Memory B cell (primary cell): ENCODE results near the gene SLC12A6.
"Not testable (repeated sequence)": the region's sequence is repeated elsewhere in the genome, so short reads cannot be mapped to it uniquely, and the experiment has no call there.

Experiments
- ATAC-seq: fragments of 150-1000 bp; cut with Tn5 transposase; 2 replicates; pipeline ENCODE4 v1.10.0; 2021; ENCODE audit warnings: low read depth, mild to moderate bottlenecking, moderate library complexity
- DNase-seq, 2 donors: peaks; one replicate each; pipeline ENCODE4 v3.0.0; 2022; ENCODE audit warnings: low spot score in 2 of 2
- H3K27ac Mint-ChIP-seq: one replicate; pipeline ENCODE4 v1.8.0; 2022; ENCODE audit warnings: mild to moderate bottlenecking, moderate library complexity, mixed read lengths
- H3K27me3 Mint-ChIP-seq: one replicate; pipeline ENCODE4 v1.8.0; 2022; ENCODE audit warnings: mixed read lengths
- H3K36me3 Mint-ChIP-seq: one replicate; pipeline ENCODE4 v1.8.0; 2022; ENCODE audit warnings: mild to moderate bottlenecking, mixed read lengths
- H3K4me1 Mint-ChIP-seq: one replicate; pipeline ENCODE4 v1.8.0; 2022; ENCODE audit warnings: mixed read lengths
- H3K4me3 Mint-ChIP-seq: one replicate; pipeline ENCODE4 v1.8.0; 2022; ENCODE audit warnings: mild to moderate bottlenecking, moderate library complexity, mixed read lengths
- H3K9me3 Mint-ChIP-seq: one replicate; pipeline ENCODE4 v1.8.0; 2022; ENCODE audit warnings: mixed read lengths

Gene SLC12A6

DNA sequence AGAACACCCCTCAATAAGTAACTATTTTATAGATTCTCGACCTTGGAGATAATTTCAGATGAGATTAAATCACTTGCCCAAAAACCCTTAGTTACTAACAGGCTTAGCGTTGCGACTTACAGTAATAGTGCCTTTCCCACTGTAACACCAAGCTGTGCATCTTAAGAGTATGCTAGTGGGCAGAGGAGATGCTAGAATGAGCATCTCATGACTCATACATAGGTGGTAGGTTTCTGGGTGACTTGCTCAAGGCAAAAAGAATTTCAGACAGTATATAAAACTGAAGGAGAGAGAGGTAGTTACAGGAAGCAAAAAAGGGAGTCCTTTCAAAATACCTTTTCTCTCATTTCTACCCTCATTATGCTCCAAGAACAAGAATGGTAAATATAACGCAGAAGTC lies 131.6 kb downstream of the SLC12A6 start:
- ATAC-seq = no peak
- Mint-ChIP-seq H3K27ac (no peak overlapping the region), H3K36me3 (peaks cover 6% of the 10 kb centered on the region), H3K27me3 (no peaks in the 10 kb centered on the region), H3K4me3 (no peak overlapping the region), H3K4me1 (peaks cover 13% of the 10 kb centered on the region), H3K9me3 (no peaks in the 10 kb centered on the region)
- DNase-seq = no peak

DNA sequence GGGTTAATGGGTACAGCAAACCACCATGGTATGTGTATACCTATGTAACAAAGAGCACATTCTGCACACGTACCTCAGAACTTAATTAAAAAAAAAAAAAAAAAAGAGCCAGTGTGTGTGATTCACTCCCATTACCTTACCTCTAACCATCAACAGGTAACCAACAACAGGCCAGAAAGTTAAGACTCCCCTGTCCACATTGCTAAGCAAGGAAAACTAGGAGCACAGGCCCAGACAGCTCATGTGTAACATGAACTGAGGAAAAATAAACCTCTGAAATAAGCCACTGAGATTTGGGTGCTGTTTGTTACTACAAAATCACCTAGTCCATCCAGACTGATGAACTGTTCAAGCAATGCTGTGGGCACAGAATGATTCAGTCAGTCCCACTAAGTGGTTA lies 133.6 kb downstream of the SLC12A6 start:
- Mint-ChIP-seq H3K27me3 (no peaks in the 10 kb centered on the region), H3K36me3 (peaks cover 16% of the 10 kb centered on the region), H3K27ac (no peak overlapping the region), H3K9me3 (no peaks in the 10 kb centered on the region), H3K4me3 (no peak overlapping the region), H3K4me1 (peaks cover 11% of the 10 kb centered on the region)
- ATAC-seq = no peak
- DNase-seq = no peak

GRCh38 chr15:34203305-34203704 lies 134.3 kb downstream of the SLC12A6 start:
- H3K4me3 Mint-ChIP-seq = no peak overlapping the region
- no peak for ATAC-seq
- peaks cover 16% of the 10 kb centered on the region for H3K36me3 Mint-ChIP-seq
- H3K4me1 Mint-ChIP-seq = peaks cover 9% of the 10 kb centered on the region
- no peak overlapping the region for H3K27ac Mint-ChIP-seq
- no peaks in the 10 kb centered on the region for H3K27me3 Mint-ChIP-seq
- DNase-seq = no peak
- H3K9me3 Mint-ChIP-seq = no peaks in the 10 kb centered on the region

- not testable (repeated sequence) for ATAC-seq
Observed at GRCh38 chr15:34193272-34193671, 144.3 kb downstream of the SLC12A6 start.

DNA sequence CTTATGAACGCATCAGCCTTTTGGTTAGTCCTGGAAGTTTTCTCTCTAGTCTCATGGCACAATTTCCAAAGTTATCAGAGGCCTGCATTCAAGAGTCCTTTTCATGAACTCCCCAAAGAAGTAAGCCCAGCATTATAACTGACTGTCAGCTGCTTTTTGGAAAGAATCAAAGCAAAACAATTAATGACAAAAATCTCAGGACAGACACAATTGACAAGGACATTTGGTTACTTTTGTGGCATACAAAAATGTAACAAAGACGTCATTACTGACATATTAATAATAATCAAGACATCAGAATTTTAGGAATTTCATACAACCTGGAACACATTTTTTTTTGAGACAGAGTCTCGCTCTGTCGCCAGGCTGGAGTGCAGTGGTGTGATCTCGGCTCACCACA lies 148.9 kb downstream of the SLC12A6 start:
- ATAC-seq = no peak
- H3K4me3 Mint-ChIP-seq = no peak overlapping the region
- no peaks in the 10 kb centered on the region for H3K9me3 Mint-ChIP-seq
- no peaks in the 10 kb centered on the region for H3K27me3 Mint-ChIP-seq
- no peak overlapping the region for H3K27ac Mint-ChIP-seq
- DNase-seq = no peak
- peaks cover 9% of the 10 kb centered on the region for H3K4me1 Mint-ChIP-seq
- H3K36me3 Mint-ChIP-seq = peaks cover 7% of the 10 kb centered on the region

More at GRCh38 chr15:34193272-34193671, 144.3 kb downstream of the SLC12A6 start:
- H3K4me3 Mint-ChIP-seq, H3K27me3 Mint-ChIP-seq, H3K36me3 Mint-ChIP-seq, DNase-seq, H3K9me3 Mint-ChIP-seq, H3K27ac Mint-ChIP-seq: not testable (repeated sequence)
- H3K4me1 Mint-ChIP-seq = peaks cover 12% of the 10 kb centered on the region

DNA sequence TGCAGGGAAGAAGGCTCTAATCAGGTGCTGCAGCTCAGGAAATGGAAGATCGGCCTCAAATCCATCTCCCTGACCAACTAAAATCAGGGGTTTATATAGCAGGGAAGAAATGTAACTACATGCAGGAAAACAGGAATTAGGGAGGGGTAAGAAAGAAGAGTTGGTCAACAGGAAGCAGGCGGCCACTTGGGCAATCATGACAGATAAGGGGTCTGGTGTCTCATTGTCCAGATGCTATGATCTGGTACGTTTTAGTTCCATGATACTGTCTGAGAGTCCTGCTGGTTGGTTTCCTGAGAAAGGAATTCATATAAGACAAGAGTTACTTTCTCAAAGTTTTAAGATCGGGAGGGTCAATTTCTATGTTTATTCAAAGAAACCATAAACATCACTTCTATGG lies 151.9 kb downstream of the SLC12A6 start:
- ATAC-seq (no peak), DNase-seq (no peak)
- peaks cover 12% of the 10 kb centered on the region for H3K36me3 Mint-ChIP-seq
- H3K4me3 Mint-ChIP-seq = no peak overlapping the region
- no peaks in the 10 kb centered on the region for H3K9me3 Mint-ChIP-seq
- H3K27ac Mint-ChIP-seq = no peak overlapping the region
- H3K27me3 Mint-ChIP-seq = no peaks in the 10 kb centered on the region
- H3K4me1 Mint-ChIP-seq = peaks cover 12% of the 10 kb centered on the region

DNA sequence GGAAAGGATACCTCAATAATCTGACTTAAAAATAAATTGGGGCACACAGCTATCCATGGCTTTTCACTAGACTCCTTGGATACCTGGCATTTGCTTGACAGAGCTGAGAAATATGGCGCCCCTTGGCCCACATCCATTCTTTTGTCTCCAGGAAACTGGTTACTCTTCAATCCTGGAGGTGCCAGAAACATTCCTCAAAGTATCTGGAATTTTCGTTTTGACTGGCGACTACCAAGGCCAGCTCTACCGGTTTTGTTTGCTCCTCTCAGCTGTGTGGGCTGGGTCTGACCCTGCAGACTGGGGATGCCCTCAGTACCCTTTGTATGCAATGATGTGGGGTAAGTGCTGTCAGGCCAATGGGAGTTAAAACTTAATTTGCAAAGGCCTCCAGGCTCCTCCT lies 154.6 kb downstream of the SLC12A6 start:
- DNase-seq = no peak
- H3K4me1 Mint-ChIP-seq = peaks cover 9% of the 10 kb centered on the region
- H3K27me3 Mint-ChIP-seq = no peaks in the 10 kb centered on the region
- H3K4me3 Mint-ChIP-seq = no peak overlapping the region
- H3K36me3 Mint-ChIP-seq = peaks cover 20% of the 10 kb centered on the region
- H3K27ac Mint-ChIP-seq = no peak overlapping the region
- no peaks in the 10 kb centered on the region for H3K9me3 Mint-ChIP-seq
- ATAC-seq = no peak
